Activated naive CD4-positive, alpha-beta T cell treated with anti-CD3 and anti-CD28 coated beads, Interleukin-2, amount 50 U/mL, for 16 hours (primary cell): ENCODE results near the gene CCDC93.
"Not testable (repeated sequence)": the region's sequence is repeated elsewhere in the genome, so short reads cannot be mapped to it uniquely, and the experiment has no call there.

Experiments used
- DNase-seq: peaks from one replicate; pipeline ENCODE4 v3.0.0-alpha.2; 2020

Gene CCDC93

GRCh38 chr2:117949806-117950205, 64.1 kb downstream of the CCDC93 start:
- no peak for DNase-seq

- DNase-seq = no peak
Observed at GRCh38 chr2:117948615-117949014, 65.3 kb downstream of the CCDC93 start.

- DNase-seq = no peak
Observed at GRCh38 chr2:117945296-117945695, 68.6 kb downstream of the CCDC93 start.

GRCh38 chr2:117944816-117945215, 69.1 kb downstream of the CCDC93 start:
- no peak for DNase-seq

GRCh38 chr2:117943013-117943672, 70.7 kb downstream of the CCDC93 start:
- DNase-seq = no peak

- no peak for DNase-seq
Observed at GRCh38 chr2:117942551-117942950, 71.3 kb downstream of the CCDC93 start.

- DNase-seq = no peak
Observed at GRCh38 chr2:117941693-117942092, 72.2 kb downstream of the CCDC93 start.

- no peak for DNase-seq
Observed at GRCh38 chr2:117940436-117940835, 73.4 kb downstream of the CCDC93 start.

GRCh38 chr2:117938611-117939010, 75.3 kb downstream of the CCDC93 start:
- no peak for DNase-seq

- DNase-seq = no peak
Observed at GRCh38 chr2:117936871-117937428, 76.9 kb downstream of the CCDC93 start.

GRCh38 chr2:117935954-117936353, 77.9 kb downstream of the CCDC93 start:
- DNase-seq = no peak

- no peak for DNase-seq
Observed at GRCh38 chr2:117935456-117935855, 78.4 kb downstream of the CCDC93 start.

- no peak for DNase-seq
Observed at GRCh38 chr2:117933884-117934354, 80.0 kb downstream of the CCDC93 start.

GRCh38 chr2:117931978-117932377, 81.9 kb downstream of the CCDC93 start:
- no peak for DNase-seq

- no peak for DNase-seq
Observed at GRCh38 chr2:117931266-117931665, 82.6 kb downstream of the CCDC93 start.

GRCh38 chr2:117930775-117931174, 83.1 kb downstream of the CCDC93 start:
- no peak for DNase-seq

- DNase-seq = not testable (repeated sequence)
Observed at GRCh38 chr2:117923471-117923870, 90.4 kb downstream of the CCDC93 start.

GRCh38 chr2:117921520-117921919, 92.3 kb downstream of the CCDC93 start:
- no peak for DNase-seq

- DNase-seq = no peak
Observed at GRCh38 chr2:117918608-117919007, 95.3 kb downstream of the CCDC93 start.

GRCh38 chr2:117917223-117917917, 96.5 kb downstream of the CCDC93 start:
- no peak for DNase-seq

- no peak for DNase-seq
Observed at GRCh38 chr2:117902933-117903332, 110.9 kb downstream of the CCDC93 start.

- DNase-seq = no peak
Observed at GRCh38 chr2:117888897-117889296, 125.0 kb downstream of the CCDC93 start.

GRCh38 chr2:117885308-117885707, 128.6 kb downstream of the CCDC93 start:
- DNase-seq = no peak

GRCh38 chr2:117879003-117879402, 134.9 kb downstream of the CCDC93 start:
- no peak for DNase-seq
